Sigmoid colon (tissue), 7 donors: ENCODE results near the gene UNC13C. TPM values are rescaled to one million over a fixed set of nuclear protein-coding genes. Genes with fewer than 3 reads are reported as not detected.

Source experiments
- DNase-seq: peaks from one replicate; pipeline ENCODE4 v3.0.0-alpha.2; 2019
- H3K27ac ChIP-seq, 4 donors: fragments of 200-600 bp; sonication (generic); one replicate each; pipeline ENCODE4 v1.5.1; 2016 to 2019; ENCODE audit warnings: mild to moderate bottlenecking in 1 of 4
- H3K27me3 ChIP-seq, 3 donors: fragments of 200-600 bp; sonication (generic); one replicate each; pipeline ENCODE4 v1.5.1; 2019; ENCODE audit warnings: mild to moderate bottlenecking in 1 of 3
- H3K36me3 ChIP-seq, 4 donors: fragments of 200-600 bp; sonication (generic); one replicate each; pipeline ENCODE4 v1.5.1; 2016 to 2019
- H3K4me1 ChIP-seq, 4 donors: fragments of 200-600 bp; sonication (generic); one replicate each; pipeline ENCODE4 v1.5.1; 2017 to 2019
- H3K4me3 ChIP-seq, 4 donors: fragments of 200-600 bp; sonication (generic); one replicate each; pipeline ENCODE4 v1.5.1; 2017 to 2019; ENCODE audit warnings: mild to moderate bottlenecking in 2 of 4, moderate library complexity in 1 of 4
- H3K9me3 ChIP-seq, 4 donors: fragments of 200-600 bp in 3 of 4; sonication (generic) in 3 of 4; one replicate each; pipeline versions ENCODE4 v1.5.1 to v1.6.1; 2013 to 2019
- CTCF ChIP-seq, 4 experiments: fragments of 450-650 bp in 3 of 4; fragments of 200-600 bp in 1 of 4; IDR thresholded peaks; one replicate each; pipeline ENCODE4 v1.5.1; 2016 to 2019; ENCODE audit warnings: antibody characterized with exemption in 4 of 4, mild to moderate bottlenecking in 3 of 4, moderate library complexity in 2 of 4
- EP300 ChIP-seq, 4 donors: sonication (generic); formaldehyde crosslinking; IDR thresholded peaks; one replicate each; pipeline ENCODE4 v1.6.1; 2017; ENCODE audit warnings: antibody characterized with exemption in 4 of 4
- POLR2A ChIP-seq, 2 donors: fragments of 450-650 bp; IDR thresholded peaks; one replicate each; pipeline ENCODE4 v1.6.1; 2016; ENCODE audit warnings: antibody characterized with exemption in 2 of 2, mild to moderate bottlenecking in 2 of 2, moderate library complexity in 2 of 2
- POLR2AphosphoS5 ChIP-seq, 4 donors: sonication (generic); formaldehyde crosslinking; IDR thresholded peaks; one replicate each; pipeline ENCODE4 v1.6.1; 2017; ENCODE audit warnings: antibody characterized with exemption in 4 of 4
- WGBS, 2 donors: extraction: QIAGEN DNeasy Blood & Tissue Kit; methylation state at CpG; one replicate each; pipeline ENCODE4 v1.1.7; 2013; 5-methylcytosine and 5-hydroxymethylcytosine counted together
- intact Hi-C: fragments of 100-400 bp; cut with DNase I; formaldehyde crosslinking; loops from one replicate; pipeline ENCODE4 v1.15.1; 2023
- polyA plus RNA-seq, 3 donors: library from polyadenylated mRNA; stranded (reverse); fragments of 200-250 nt; gene quantifications; one replicate each; pipeline ENCODE4 v1.2.3, GENCODE V29; 2013
- total RNA-seq, 4 donors: library from RNA; depleted of rRNA; stranded (reverse); fragments of >200 nt; gene quantifications; one replicate each; pipeline ENCODE4 v1.1.0, GENCODE V29; 2016
- donor health status: healthy with polysubstance abuse.
- donor health status: Bipolar disorder and iron deficiency.
- donor health status: healthy.

UNC13C gene
- total and polyA plus RNA-seq, 7 donors: under 0.01 to 1.7 (median 1.3) TPM; not detected in 1

- H3K4me3 ChIP-seq: no peak overlapping the region
- intact Hi-C loops: no loop called here
- H3K36me3 ChIP-seq: no peaks in the 10 kb centered on the region
- 48 to 59% methylated on average over 2 of the region's 2 CpGs for WGBS, 2 donors
- H3K4me1 ChIP-seq: no peaks in the 10 kb centered on the region
- no peak overlapping the region for H3K27ac ChIP-seq
- TF ChIP-seq CTCF (IDR thresholded peaks at IDR 0.05) (no peak), POLR2AphosphoS5 (IDR thresholded peaks at IDR 0.05) (no peak), EP300 (IDR thresholded peaks at IDR 0.05) (no peak), POLR2A (IDR thresholded peaks at IDR 0.05) (no peak)
- H3K27me3 ChIP-seq: no peaks in the 10 kb centered on the region
- peaks cover 0 to 1% (median 0%) of the 10 kb centered on the region in 4 donors for H3K9me3 ChIP-seq
- DNase-seq: no peak
These were observed 48.6 kb downstream of the UNC13C start for GRCh38 chr15:54026891-54027290.

GRCh38 chr15:54029081-54029480, 50.8 kb downstream of the UNC13C start:
- Histone ChIP-seq H3K27me3 (no peaks in the 10 kb centered on the region), H3K4me1 (no peaks in the 10 kb centered on the region), H3K36me3 (no peaks in the 10 kb centered on the region), H3K9me3 (no peaks in the 10 kb centered on the region), H3K27ac (no peak overlapping the region), H3K4me3 (no peak overlapping the region)
- DNase-seq: no peak
- intact Hi-C loops: no loop called here
- TF ChIP-seq POLR2AphosphoS5 (IDR thresholded peaks at IDR 0.05) (no peak), POLR2A (IDR thresholded peaks at IDR 0.05) (no peak), EP300 (IDR thresholded peaks at IDR 0.05) (no peak), CTCF (IDR thresholded peaks at IDR 0.05) (no peak)
- 39 to 75% methylated on average over 3 of the region's 3 CpGs for WGBS, 2 donors

DNA sequence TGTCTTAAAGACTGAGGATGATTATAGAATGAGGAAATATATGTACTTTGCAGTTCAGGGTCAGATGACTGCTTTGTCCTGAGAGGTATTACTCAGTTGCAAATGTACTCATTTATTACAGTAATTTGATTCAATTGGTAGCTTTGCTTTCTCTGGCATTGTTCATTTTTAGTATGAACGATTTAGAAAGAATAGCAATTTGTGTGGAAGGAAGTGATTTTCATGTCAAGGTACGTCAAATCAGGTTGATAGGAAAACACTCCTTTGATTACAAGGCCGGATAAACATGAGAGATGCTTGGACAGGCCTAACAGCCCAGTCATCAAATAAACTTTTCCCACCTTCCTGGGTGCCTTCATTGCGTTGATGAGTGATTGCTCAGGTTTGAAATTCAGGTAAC, 53.8 kb downstream of the UNC13C start:
- WGBS, 2 donors: 83 to 90% methylated on average over 4 of the region's 4 CpGs
- intact Hi-C loops: no loop called here
- Histone ChIP-seq H3K27ac (no peak overlapping the region), H3K4me3 (no peak overlapping the region), H3K9me3 (no peaks in the 10 kb centered on the region), H3K36me3 (no peaks in the 10 kb centered on the region), H3K4me1 (no peaks in the 10 kb centered on the region), H3K27me3 (no peaks in the 10 kb centered on the region)
- DNase-seq: no peak
- TF ChIP-seq POLR2A (IDR thresholded peaks at IDR 0.05) (no peak), POLR2AphosphoS5 (IDR thresholded peaks at IDR 0.05) (no peak), CTCF (IDR thresholded peaks at IDR 0.05) (no peak), EP300 (IDR thresholded peaks at IDR 0.05) (no peak)

GRCh38 chr15:54033356-54033860, 55.2 kb downstream of the UNC13C start:
- TF ChIP-seq EP300 (IDR thresholded peaks at IDR 0.05) (no peak), POLR2A (IDR thresholded peaks at IDR 0.05) (no peak), POLR2AphosphoS5 (IDR thresholded peaks at IDR 0.05) (no peak), CTCF (IDR thresholded peaks at IDR 0.05) (no peak)
- no peak for DNase-seq

DNA sequence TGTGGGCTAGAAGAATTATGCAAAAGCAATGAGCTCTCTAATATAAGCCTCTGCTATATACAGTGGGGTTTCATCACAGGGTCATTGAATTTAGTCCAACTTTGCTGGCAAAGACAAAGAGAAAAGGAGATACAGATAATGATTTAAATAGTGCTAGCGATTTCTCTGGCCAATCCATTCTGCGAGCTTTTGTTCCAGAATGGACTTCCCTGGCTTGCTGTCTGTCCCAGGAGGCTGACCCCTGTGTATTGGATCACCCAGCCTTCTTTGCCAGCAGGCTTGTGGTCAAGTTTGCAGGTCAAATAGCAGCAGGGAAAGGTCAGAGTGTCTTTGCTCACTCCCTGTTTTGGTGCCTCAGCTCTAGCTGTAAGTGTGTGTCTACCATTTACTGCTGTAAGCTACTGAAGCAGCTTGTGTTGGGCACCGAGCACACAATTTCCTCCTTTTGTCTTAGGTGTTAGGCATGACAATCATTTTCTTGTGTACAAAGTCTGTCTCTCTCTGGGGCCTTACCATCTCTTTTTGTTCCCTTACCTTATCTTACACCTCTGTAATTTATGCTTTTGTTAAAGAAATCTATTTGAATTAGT, 55.7 kb downstream of the UNC13C start:
- no peak overlapping the region for H3K4me3 ChIP-seq
- no peaks in the 10 kb centered on the region for H3K9me3 ChIP-seq
- H3K27me3 ChIP-seq: no peaks in the 10 kb centered on the region
- H3K4me1 ChIP-seq: no peaks in the 10 kb centered on the region
- no peaks in the 10 kb centered on the region for H3K36me3 ChIP-seq
- no peak for DNase-seq
- H3K27ac ChIP-seq: no peak overlapping the region
- 68% methylated on average over 3 of the region's 3 CpGs for WGBS, 2 donors
- intact Hi-C loops: no loop called here
- TF ChIP-seq CTCF (IDR thresholded peaks at IDR 0.05): no peak

More at GRCh38 chr15:54033356-54033860, 55.2 kb downstream of the UNC13C start:
- H3K27ac ChIP-seq: no peak overlapping the region
- H3K36me3 ChIP-seq: no peaks in the 10 kb centered on the region
- 12 to 53% methylated on average over 3 of the region's 3 CpGs for WGBS, 2 donors
- H3K27me3 ChIP-seq: no peaks in the 10 kb centered on the region
- H3K4me1 ChIP-seq: no peaks in the 10 kb centered on the region
- intact Hi-C loops: no loop called here
- no peak overlapping the region for H3K4me3 ChIP-seq
- no peaks in the 10 kb centered on the region for H3K9me3 ChIP-seq
